Activated CD4-positive, CD25-positive, alpha-beta regulatory T cell (primary cell): ENCODE results near the gene IL1F10.

ENCODE experiments used
- DNase-seq, 4 experiments: peaks; one replicate each; lab custom pipeline; 2025; lab: John Stamatoyannopoulos, UW

The IL1F10 gene, protein sequence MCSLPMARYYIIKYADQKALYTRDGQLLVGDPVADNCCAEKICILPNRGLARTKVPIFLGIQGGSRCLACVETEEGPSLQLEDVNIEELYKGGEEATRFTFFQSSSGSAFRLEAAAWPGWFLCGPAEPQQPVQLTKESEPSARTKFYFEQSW

DNA sequence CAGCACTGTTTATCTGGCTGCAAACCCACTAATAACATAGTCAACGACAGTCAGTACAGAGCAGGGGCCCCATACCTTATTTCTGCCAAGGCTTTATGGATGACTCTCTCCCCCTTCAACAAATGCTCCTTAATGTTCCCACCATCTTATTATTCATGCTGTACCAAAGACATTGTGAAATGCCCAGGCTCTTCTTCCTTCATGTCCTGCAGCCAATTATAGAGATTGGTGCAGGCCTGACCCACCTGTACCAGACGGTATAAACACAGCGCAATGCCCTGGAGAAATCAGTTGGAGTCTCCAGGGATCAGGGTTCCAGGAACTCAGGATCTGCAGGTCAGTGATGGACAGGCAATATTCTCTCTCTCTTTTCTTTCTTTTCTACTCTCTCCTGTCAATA, at the start of gene IL1F10:
Gene IL1F10, plus strand, starts transcription at position 290 of the 400 bp plus-strand sequence. CDS start 4,769 bp downstream, outside the sequence.
- DNase-seq = no peak

DNA sequence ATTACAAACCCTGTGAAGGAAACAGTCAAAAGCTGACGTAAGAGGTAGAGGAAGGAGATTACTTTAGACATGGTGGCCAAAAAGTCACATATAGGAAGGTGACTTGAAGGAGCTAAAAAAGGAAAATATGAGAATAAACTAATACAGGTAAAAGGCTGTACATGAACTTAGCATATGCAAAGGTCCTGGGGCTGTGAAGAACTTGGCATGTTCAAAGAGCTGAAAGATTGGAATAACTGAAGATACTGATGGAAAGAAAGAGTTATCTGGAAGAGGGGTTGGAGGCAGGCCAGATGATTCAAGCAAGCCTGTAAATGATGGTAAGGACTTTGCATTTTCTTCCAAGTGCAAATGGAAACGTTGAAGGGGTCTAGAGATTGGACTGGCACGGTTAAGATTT, 49.3 kb upstream of the IL1F10 start:
- no peak for DNase-seq

DNA sequence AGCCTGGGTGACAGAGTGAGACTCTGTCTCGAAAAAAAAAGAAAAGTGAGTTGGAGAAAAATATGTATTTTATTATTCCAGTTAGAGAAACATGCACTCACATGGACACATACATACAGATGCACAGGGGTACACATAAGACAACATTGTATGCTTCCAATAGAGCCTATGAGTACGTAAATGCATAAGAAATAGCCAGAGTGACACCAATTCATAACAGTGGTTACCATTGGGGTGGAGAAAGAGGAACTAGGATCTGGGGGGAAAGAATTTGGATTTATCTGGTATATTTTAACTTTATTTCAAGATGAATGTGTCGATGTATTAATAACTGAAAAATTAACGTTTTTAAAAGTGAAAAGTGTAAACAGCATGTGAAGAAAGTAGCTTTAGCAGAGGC, 46.5 kb upstream of the IL1F10 start:
- DNase-seq = no peak

DNA sequence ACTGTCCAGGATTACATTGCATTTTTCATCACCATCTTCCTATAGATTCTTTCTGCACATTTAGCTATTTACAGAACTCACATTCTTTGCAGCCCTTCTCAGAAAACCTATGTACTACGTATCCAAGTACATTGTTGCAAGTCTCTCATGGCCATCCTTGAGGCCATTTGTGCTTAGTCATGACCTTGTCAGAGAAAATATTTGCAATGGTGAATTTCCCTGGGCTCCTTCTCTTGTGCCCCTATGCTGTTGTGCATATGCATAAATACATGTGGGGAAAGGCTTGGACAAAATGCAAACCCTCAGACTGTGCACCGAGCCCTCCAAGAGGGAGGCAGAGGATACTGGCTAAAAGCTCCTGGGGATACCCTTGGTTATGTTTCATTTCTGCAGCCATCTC, 43.0 kb upstream of the IL1F10 start:
- DNase-seq = no peak

DNA sequence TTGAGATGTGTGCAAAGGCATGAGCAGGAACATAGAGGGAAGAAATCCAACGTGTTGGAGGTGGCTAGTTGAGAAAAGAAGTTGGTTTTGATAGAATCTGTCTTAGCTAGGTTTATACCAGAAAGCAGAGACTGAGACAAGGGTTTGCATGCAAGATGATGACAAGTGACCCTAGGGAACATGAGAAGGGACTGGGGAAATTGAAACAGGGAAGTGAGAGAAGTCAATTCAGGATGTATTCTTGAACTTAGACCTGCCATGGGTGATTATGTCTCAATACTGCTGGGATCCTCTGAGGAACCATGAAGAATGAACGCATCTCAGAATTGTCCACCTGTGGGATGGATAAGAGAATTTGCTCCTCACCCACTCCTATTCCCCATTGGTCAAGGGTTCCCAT, 42.0 kb upstream of the IL1F10 start:
- no peak for DNase-seq

DNA sequence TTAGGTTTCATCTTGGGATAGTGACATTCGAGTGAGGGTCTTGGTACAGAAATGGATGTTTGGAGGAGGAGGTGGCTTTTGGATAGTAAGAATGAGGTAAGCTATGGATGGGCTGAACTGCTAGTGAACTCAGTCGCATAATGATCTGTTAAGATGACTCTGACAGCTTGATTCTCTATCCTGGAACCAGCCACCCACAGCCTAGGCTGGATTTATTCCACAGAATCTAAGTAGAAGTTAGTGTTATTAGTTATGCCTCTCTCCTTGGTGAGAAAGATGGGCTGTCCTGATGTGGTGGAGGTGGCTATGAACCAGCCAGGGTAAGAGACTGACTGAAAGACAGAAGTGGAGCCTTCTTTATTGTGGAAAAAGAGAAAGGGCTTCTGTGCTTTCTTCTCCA, 40.1 kb upstream of the IL1F10 start:
- no peak for DNase-seq

DNA sequence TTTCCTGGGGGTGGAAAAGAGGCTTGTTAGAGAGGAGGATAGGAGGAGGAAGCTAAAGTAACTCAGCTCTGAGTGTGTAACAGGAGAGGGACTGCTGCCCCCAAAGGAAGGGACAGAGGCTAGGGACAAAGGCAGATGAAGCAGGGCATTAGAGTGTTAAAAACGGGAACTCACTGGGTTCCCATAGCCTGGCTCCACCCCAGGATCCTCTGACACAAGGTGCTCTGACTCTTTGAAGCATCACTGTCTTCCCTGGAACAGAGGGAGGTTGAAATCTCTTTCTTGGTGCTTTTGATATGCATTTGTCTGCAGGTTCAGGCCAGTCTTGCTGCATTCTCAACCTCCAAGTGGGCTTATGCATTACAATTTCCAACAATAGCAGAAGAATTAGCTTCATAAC, 39.7 kb upstream of the IL1F10 start:
- DNase-seq = no peak

DNA sequence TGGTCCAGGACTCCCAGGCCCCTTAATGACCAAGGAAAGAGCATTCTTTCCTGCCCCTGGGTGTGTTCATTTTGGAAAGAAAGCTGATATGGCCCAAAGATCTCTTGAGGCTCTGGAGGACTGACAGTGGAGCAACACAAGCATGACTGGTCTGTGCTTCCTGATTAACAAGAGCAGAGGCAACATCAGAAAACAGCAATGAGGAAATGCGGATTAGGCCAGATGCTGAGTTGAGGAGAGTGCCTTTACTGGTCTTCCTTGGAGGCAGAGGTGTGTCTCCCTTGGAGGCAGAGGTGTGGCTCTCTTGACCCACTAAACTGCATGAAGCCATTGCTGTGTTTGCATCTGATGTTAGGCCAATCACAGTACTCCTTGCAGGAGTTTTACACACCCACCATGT, 35.0 kb upstream of the IL1F10 start:
- no peak for DNase-seq

DNA sequence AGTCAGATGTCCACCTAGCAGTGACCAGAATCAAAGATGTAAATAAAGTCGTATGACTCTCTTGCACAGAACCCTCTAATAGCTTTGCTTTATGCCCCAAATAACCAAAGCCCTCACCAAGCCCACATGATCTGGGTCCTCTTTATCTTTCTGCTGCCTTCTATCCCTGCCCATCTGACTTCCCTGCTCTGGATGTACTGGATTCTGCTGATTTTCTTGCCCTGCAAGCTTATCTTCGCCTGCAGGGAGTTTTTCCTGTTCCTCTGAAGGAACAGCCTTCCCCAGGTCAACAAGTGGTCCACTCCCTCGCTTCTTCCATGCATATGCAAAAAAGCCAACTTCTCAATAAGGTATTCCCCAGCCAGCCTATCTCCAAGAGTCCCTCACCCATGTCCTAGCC, 33.8 kb upstream of the IL1F10 start:
- DNase-seq = no peak

DNA sequence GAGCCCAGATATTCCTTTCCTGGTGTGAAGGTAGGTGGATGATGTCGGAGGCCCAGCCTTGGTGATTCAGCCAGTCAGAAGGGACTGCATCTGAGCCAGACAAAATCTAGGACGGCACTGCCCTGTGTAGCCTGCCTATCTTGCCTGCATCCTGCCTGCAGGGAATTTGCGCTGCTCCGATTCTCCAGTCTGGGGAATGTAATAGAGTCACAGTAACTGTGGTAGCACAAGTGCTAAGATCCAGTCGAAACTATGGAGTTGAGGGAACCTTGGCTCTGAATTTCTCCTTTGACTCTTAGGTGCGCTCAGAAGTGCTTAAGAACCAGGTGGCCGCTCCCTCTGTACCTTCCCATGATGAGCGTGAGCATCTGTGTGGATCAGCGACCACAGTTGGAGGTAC, 31.0 kb upstream of the IL1F10 start:
- DNase-seq = no peak

DNA sequence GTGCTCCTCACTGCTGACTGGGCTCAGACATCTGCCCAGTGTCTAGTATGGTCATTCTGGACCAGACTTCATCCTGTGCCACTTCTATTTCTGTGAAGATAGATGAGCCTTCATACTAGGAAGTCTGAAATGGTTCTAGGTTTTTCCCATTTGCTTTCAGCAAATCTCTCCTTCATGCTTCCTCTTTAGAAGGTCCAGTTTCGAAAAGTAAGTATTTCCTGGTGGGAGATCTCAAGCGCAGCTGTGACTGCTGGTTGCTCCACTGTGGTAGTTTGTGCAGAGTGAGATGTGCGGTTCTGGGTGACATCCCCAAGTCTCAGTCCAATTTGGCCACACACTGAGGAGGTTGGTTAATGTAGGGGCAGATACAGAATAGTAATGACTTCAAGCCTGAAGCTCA, 29.5 kb upstream of the IL1F10 start:
- DNase-seq = no peak

DNA sequence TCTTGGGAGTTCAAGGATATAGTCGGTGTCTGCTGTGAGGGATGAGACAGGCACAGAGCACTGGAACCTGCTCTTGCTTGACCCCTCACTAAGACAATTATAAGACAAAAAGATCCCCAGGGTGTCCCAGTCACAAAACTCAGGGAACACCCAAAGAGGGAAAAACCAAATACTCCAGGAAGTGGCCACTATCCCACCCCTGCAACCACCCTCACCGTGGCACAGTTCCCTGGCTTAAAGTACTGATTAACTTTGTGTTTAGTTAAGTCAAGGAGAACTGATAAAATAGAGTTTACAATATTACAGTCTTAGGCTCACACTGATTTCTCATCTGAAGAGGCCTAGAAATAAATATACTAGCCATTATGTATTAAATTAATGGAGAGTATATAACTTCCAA, 28.6 kb upstream of the IL1F10 start:
- no peak for DNase-seq

DNA sequence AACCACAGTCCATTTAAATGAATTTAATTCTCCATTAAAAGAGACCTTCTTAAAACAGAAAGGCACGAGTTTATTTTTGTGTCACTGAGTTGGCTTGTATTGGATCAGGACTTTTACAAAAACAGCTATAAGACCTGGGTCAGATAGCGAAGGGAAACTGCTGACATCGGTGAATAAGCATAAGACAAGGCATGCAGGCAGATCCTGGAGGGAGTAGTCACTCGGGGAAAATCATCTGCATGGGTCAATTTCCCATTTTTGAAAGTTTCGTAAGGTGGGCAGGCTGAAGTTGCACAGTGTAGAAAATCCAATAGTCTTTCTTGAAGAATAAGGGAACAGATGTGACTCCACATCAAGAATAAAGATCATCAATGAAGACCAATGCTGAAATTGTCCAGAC, 28.1 kb upstream of the IL1F10 start:
- no peak for DNase-seq

DNA sequence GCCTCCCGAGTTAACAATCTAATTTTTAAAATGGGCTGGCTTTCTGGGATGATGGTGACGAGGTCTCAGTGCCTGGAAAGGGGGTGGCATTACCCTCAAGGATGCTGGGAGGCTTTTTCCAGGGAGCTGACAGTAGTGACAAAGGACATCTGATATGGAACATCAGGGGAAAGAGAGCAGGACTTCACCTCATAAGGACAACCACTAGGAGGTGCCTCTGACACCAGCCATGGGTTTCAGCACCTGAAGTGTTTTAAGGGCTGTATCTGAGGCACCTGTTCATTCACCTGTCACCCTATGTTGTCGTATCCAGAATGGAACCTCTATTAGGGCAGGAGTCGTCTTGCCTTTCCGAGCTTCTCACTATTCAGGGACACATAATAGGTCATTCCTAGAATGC, 25.9 kb upstream of the IL1F10 start:
- no peak for DNase-seq

DNA sequence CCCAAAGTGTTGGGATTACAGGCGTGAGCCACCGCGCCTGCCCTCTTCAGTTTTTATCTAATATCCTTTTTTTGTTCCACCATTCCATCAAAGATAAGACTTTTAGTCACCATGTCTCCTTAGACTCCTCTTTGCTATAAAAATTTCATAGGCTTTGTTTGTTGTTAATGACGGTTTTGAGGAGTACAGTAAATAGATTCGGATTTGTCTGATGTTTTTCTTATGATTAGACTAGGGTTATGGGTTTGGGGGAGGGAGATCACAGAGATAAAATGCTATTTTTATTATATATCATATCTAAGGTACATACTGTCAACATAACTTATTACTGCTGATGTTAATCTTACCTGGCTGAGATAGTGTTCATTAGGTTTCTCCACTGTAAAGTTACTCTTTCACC, 21.3 kb upstream of the IL1F10 start:
- DNase-seq = no peak

DNA sequence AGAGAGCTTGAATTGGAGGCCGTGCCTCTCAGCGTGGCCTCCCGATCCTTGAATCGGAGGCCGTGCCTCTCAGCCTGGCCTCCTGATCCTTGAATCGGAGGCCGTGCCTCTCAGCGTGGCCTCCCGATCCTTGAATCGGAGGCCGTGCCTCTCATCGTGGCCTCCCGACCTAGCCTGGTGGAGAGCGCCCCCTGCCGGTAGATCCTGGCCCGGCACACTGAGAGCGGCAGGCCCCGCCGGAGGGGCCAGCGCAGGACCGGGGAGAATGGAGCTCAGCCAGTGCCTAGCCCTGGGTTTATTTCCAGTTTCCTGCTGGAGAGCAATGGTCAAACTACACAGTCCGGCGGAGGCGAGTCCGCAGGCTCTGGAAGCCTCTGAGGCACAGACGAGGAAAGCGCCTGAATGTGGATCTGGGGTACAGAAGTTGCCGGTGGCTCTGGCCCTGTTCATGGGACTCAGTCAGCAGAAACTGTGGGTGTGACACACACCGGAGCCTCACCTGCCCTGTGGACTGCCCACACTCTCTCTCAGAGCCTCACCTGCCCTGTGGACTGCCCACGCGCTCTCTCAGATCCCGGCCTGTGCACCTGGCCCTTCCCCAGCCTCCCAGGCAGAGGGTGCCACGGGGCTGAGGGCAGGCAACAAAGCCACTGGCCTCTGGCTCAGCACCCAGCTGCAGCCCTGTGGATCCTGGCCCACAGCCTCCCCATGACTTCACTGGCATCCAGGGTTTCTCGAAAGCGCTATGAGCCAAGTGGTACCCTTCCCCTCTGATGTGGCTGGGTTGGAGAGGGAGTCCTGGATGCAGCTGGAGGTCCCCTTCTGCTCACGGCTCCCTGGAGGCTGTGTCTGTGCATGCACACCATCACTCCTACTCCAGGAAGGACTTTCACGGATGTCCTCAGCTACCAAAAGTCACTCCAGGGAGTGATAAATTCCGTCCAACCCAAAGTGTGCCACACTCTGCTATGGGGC, 16.6 kb upstream of the IL1F10 start:
- DNase-seq = no peak

DNA sequence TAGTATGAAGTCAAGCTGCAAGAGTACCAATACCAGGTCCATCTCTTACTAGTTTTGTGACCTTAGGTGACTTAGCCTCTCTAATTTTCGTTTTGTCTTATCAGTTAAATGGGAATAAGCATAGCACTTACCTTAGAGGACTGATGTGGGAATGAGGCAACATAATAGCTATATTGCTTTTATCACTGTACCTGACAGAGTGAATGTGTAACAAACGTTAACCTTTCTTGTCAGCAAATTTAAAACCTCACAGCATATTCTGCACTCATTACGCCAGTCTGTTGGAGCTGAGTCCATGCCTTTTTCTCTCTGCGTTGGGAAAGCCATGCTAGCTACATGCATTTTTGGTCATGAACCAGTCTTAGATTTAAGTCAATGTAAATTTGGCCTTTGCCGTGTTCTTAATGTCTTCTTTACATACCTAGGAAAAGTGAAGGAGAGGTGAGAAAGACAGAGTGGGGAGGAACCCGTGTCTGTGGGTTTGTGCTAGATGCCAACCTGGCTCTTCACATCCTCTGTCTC, 15.3 kb upstream of the IL1F10 start, which contains the start of gene IL36B:
Gene IL36B, minus strand, starts transcription at position 472 of the 522 bp plus-strand sequence.
- DNase-seq = no peak

DNA sequence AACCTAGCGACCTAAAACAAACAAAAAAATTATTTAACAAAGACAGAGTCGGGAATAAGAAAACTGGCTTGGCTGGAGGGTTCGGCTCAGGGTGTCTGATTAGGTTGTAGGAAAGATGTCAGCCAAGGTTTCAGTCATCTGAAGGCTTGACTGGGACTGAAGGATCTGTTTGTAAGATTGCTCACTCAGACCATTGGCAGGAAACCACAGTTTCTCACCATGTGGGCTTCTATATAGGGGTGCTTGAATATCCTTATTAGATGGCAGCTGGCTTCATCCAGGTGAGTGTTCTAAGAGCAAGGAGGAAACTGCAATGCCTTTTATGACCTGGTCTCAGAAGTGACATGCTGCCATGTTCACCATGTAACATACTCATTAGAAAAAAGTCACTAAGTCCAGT, 14.1 kb upstream of the IL1F10 start:
- no peak for DNase-seq

DNA sequence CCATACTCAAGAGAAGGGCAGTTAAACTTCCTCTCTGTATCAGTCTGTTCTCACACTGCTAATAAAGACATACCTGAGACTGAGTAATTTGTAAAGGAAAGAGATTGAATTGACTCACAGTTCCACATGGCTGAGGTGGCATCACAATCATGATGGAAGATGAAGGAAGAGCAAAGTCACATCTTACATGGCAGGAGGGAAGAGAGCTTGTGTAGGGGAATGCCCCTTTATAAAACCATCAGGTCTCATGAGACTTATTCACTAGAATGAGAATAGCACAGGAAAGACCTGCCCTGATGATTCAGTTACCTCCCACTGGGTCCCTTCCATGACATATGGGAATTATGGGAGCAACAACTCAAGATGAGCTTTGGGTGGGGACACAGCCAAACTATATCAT, 13.7 kb upstream of the IL1F10 start:
- DNase-seq = no peak

DNA sequence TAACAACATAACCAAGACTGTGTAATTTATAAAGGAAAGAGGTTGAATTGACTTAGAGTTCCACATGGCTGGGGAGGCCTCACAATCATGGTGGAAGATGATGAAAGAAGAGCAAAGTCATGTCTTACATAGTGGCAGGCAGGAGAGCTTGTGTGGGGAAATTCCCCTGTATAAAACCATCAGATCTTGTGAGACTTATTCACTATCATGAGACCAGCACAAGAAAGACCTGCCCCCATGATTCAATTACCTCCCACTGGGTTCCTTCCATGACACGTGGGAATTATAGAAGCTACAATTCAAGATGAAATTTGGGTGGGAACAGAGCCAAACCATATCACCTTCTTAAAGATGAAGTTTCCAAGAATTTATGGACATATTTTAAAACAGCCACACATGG, 11.2 kb upstream of the IL1F10 start:
- no peak for DNase-seq

DNA sequence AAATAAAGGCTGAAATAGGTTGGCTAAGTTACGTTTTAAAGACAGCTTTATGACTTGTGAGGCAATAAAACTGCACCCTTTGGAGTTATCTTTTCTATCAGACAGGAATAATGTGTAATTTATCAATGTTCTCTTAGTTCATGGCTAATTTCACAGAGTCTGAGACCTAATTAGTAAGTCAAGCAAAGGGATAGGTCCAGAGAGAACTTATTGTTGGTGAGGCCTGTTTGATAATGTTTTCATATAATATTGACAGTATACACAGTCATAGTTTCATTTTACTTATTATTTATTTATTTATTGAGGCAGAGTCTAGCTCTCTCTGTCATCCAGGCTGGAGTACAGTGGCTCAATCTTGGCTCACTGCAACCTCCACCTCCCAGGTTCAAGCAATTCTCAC, 10.7 kb upstream of the IL1F10 start:
- no peak for DNase-seq

DNA sequence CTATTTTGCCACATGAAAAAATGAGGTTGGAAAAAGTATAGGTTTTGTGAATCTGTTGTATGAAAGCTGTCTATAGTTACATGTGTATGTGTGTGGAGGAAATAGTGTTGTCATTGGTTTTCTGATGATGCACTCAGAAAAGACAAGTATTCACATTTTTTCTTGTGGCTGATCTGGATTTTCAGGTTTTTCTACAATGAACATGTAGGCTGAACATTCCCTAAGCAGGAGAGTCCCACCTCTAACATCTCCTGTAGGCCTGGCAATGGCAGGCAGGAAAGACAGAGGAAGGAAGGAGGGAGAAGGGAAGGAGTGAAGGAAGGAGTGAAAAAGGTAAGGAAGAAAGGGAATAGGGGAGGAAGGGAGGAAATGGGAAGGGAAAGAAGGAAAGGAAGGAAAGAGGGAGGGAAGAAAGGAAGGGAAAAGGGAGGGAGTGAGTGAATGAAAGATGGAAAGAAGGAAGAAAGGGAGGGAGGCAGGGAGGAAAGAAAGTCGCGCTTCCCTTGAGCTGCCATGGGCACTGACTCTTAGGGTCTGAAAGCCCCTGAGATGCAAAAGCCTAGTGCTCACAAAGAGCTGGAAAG, 9.3 kb upstream of the IL1F10 start:
- no peak for DNase-seq
